ENCODE data around the gene MED16.

Gene MED16

GRCh38 chr19:934197-934840 is 41.3 kb upstream of the MED16 start:
- peaks cover 3% of the 10 kb centered on the region for H3K4me1 ChIP-seq (ENCODE audit: control insufficient read depth, insufficient read depth, low read length)
- H3K27me3 ChIP-seq (ENCODE audit: control insufficient read depth, insufficient read depth, low read length), result no peaks in the 10 kb centered on the region
- no peak overlapping the region for H3K4me3 ChIP-seq (ENCODE audit: low read depth, low read length)
- no peak overlapping the region for H3K9ac ChIP-seq (ENCODE audit: low read depth, low read length)
- H3K9me3 ChIP-seq (ENCODE audit: control insufficient read depth, insufficient read depth, low read length), result no peaks in the 10 kb centered on the region
- peaks cover 32% of the 10 kb centered on the region for H3K36me3 ChIP-seq (ENCODE audit: control insufficient read depth, insufficient read depth, low read length)

DNA sequence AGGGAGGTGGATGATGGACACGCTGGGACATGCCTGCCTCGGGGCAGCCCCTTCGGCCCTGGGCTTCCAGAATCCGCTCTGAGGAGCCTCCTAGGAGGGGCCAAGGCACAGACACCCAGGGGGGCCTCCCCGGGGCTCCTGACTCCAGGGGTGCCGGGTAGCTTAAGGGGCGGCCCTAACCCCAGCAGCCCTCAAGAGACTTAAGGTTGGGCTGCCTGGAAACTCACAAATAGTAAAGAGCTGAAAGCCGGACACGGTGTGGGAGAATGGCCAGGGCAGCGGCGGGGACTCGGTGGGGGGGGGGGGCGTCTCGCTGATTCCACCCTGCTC is 40.5 kb upstream of the MED16 start:
- no peak overlapping the region for H3K4me3 ChIP-seq (ENCODE audit: low read depth, low read length)
- no peaks in the 10 kb centered on the region for H3K27me3 ChIP-seq (ENCODE audit: control insufficient read depth, insufficient read depth, low read length)
- no peaks in the 10 kb centered on the region for H3K9me3 ChIP-seq (ENCODE audit: control insufficient read depth, insufficient read depth, low read length)
- H3K36me3 ChIP-seq (ENCODE audit: control insufficient read depth, insufficient read depth, low read length), result peaks cover 34% of the 10 kb centered on the region
- H3K9ac ChIP-seq (ENCODE audit: low read depth, low read length), result no peak overlapping the region
- H3K4me1 ChIP-seq (ENCODE audit: control insufficient read depth, insufficient read depth, low read length), result peaks cover 3% of the 10 kb centered on the region

GRCh38 chr19:932648-933552 is 39.9 kb upstream of the MED16 start:
- Histone ChIP-seq H3K36me3 (ENCODE audit: control insufficient read depth, insufficient read depth, low read length) (peaks cover 34% of the 10 kb centered on the region), H3K27me3 (ENCODE audit: control insufficient read depth, insufficient read depth, low read length) (no peaks in the 10 kb centered on the region), H3K4me1 (ENCODE audit: control insufficient read depth, insufficient read depth, low read length) (peaks cover 3% of the 10 kb centered on the region), H3K9ac (ENCODE audit: low read depth, low read length) (peak overlapping the region; percentile 60), H3K9me3 (ENCODE audit: control insufficient read depth, insufficient read depth, low read length) (no peaks in the 10 kb centered on the region), H3K4me3 (ENCODE audit: low read depth, low read length) (no peak overlapping the region)

GRCh38 chr19:931860-932647 is 39.1 kb upstream of the MED16 start:
- H3K4me3 ChIP-seq (ENCODE audit: low read depth, low read length), result no peak overlapping the region
- no peaks in the 10 kb centered on the region for H3K9me3 ChIP-seq (ENCODE audit: control insufficient read depth, insufficient read depth, low read length)
- no peaks in the 10 kb centered on the region for H3K27me3 ChIP-seq (ENCODE audit: control insufficient read depth, insufficient read depth, low read length)
- H3K9ac ChIP-seq (ENCODE audit: low read depth, low read length), result no peak overlapping the region
- H3K36me3 ChIP-seq (ENCODE audit: control insufficient read depth, insufficient read depth, low read length), result peaks cover 31% of the 10 kb centered on the region
- peaks cover 3% of the 10 kb centered on the region for H3K4me1 ChIP-seq (ENCODE audit: control insufficient read depth, insufficient read depth, low read length)

DNA sequence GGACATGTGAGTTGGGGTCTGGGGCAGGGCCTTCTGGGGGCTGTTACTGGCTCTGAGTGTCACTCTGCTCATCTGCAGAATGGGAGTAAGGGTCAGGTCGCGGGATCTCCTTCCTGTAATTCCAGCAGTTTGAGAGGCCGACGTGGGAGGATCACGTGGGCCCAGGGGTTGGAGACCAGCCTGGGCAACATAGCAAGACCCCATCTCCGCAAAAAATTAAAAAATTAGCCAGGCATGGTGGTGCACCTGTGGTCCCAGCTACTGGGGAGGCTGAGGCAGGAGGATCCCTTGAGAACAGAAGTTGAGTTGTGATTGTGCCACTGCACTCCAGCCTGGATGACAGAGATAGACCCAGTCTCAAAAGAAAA is 36.9 kb upstream of the MED16 start:
- peaks cover 3% of the 10 kb centered on the region for H3K4me1 ChIP-seq (ENCODE audit: control insufficient read depth, insufficient read depth, low read length)
- no peak overlapping the region for H3K4me3 ChIP-seq (ENCODE audit: low read depth, low read length)
- H3K36me3 ChIP-seq (ENCODE audit: control insufficient read depth, insufficient read depth, low read length), result peaks cover 26% of the 10 kb centered on the region
- no peaks in the 10 kb centered on the region for H3K9me3 ChIP-seq (ENCODE audit: control insufficient read depth, insufficient read depth, low read length)
- no peaks in the 10 kb centered on the region for H3K27me3 ChIP-seq (ENCODE audit: control insufficient read depth, insufficient read depth, low read length)
- no peak overlapping the region for H3K9ac ChIP-seq (ENCODE audit: low read depth, low read length)

- Histone ChIP-seq H3K9me3 (ENCODE audit: control insufficient read depth, insufficient read depth, low read length) (no peaks in the 10 kb centered on the region), H3K4me1 (ENCODE audit: control insufficient read depth, insufficient read depth, low read length) (peaks cover 3% of the 10 kb centered on the region), H3K9ac (ENCODE audit: low read depth, low read length) (no peak overlapping the region), H3K4me3 (ENCODE audit: low read depth, low read length) (no peak overlapping the region), H3K27me3 (ENCODE audit: control insufficient read depth, insufficient read depth, low read length) (no peaks in the 10 kb centered on the region), H3K36me3 (ENCODE audit: control insufficient read depth, insufficient read depth, low read length) (peaks cover 25% of the 10 kb centered on the region)
Observed at GRCh38 chr19:929203-929890, 36.4 kb upstream of the MED16 start.

- no peaks in the 10 kb centered on the region for H3K9me3 ChIP-seq (ENCODE audit: control insufficient read depth, insufficient read depth, low read length)
- H3K4me3 ChIP-seq (ENCODE audit: low read depth, low read length), result no peak overlapping the region
- peaks cover 3% of the 10 kb centered on the region for H3K4me1 ChIP-seq (ENCODE audit: control insufficient read depth, insufficient read depth, low read length)
- peaks cover 25% of the 10 kb centered on the region for H3K36me3 ChIP-seq (ENCODE audit: control insufficient read depth, insufficient read depth, low read length)
- H3K27me3 ChIP-seq (ENCODE audit: control insufficient read depth, insufficient read depth, low read length), result no peaks in the 10 kb centered on the region
- no peak overlapping the region for H3K9ac ChIP-seq (ENCODE audit: low read depth, low read length)
Observed at GRCh38 chr19:928471-929202, 35.6 kb upstream of the MED16 start.

- H3K27me3 ChIP-seq (ENCODE audit: control insufficient read depth, insufficient read depth, low read length), result no peaks in the 10 kb centered on the region
- H3K4me3 ChIP-seq (ENCODE audit: low read depth, low read length), result peak overlapping the region; percentile 48
- H3K4me1 ChIP-seq (ENCODE audit: control insufficient read depth, insufficient read depth, low read length), result peaks cover 2% of the 10 kb centered on the region
- no peak overlapping the region for H3K9ac ChIP-seq (ENCODE audit: low read depth, low read length)
- H3K9me3 ChIP-seq (ENCODE audit: control insufficient read depth, insufficient read depth, low read length), result no peaks in the 10 kb centered on the region
- peaks cover 22% of the 10 kb centered on the region for H3K36me3 ChIP-seq (ENCODE audit: control insufficient read depth, insufficient read depth, low read length)
Observed at GRCh38 chr19:927780-928401, 34.9 kb upstream of the MED16 start.

DNA sequence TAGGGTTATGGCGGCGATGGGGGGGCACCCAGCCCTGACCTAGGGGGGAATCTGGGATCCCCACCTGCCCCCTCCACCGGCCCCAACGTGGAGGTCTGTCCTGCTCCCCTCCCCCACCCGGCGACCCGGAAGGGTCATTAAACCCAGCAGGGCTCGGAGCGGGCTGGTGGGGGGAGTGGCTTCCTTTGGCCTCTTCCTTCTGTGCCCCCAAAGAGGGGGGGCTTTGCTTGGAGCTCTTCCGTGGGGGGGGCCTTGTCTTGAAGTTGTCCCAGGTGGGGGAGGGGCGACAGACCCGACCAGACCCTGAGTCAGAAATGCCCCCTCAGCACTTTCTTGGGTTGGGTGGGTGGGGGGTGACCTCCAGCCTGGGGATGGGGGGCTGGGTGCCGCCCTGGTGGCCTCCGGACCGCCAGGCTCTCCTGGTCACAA is 34.4 kb upstream of the MED16 start:
- Histone ChIP-seq H3K9me3 (ENCODE audit: control insufficient read depth, insufficient read depth, low read length) (no peaks in the 10 kb centered on the region), H3K27me3 (ENCODE audit: control insufficient read depth, insufficient read depth, low read length) (no peaks in the 10 kb centered on the region), H3K4me1 (ENCODE audit: control insufficient read depth, insufficient read depth, low read length) (no peaks in the 10 kb centered on the region), H3K9ac (ENCODE audit: low read depth, low read length) (no peak overlapping the region), H3K4me3 (ENCODE audit: low read depth, low read length) (peak overlapping the region; percentile 48), H3K36me3 (ENCODE audit: control insufficient read depth, insufficient read depth, low read length) (peaks cover 17% of the 10 kb centered on the region)

DNA sequence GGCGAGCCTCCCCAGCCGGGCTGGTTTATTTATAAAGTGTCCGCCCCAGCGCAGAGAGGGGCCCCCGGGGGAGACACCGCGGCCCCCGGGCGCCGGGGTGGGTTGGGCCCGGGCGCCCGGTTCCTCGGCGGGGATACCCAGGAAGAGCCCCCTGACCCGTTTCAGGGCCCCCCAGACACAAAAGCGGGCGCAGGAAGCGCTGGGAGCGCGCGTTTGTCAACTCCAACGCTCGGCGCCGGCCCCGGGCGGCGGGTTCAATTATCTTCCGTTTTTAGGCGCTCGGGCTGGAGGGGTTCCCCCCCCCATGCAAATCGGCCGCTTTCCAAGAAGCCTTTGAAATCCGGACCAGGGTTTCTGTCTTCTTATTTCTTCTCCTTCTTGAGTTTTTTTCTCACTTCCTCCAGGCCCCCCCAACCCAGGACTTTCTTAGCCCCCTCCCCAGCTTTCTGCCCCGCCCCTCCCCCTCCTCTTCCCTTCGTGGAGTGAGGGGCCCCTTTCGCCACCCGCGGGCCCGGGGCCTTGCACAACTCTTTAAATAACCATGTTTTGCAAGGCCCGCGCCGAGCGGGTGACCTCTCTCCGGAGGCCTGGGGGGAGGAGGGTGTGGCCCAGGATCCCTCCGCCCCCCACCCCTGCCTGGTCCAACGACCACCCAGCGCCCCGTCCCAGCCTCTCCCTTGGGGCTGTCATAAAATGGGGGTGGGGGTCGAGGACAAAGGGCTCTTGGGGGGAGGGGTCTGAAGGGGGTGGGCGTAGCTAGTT is 33.8 kb upstream of the MED16 start:
- no peaks in the 10 kb centered on the region for H3K4me1 ChIP-seq (ENCODE audit: control insufficient read depth, insufficient read depth, low read length)
- peak overlapping the region; percentile 70 for H3K9ac ChIP-seq (ENCODE audit: low read depth, low read length)

More for the DNA sequence above, 33.8 kb upstream of the MED16 start:
- no peaks in the 10 kb centered on the region for H3K9me3 ChIP-seq (ENCODE audit: control insufficient read depth, insufficient read depth, low read length)
- H3K27me3 ChIP-seq (ENCODE audit: control insufficient read depth, insufficient read depth, low read length), result no peaks in the 10 kb centered on the region
- H3K36me3 ChIP-seq (ENCODE audit: control insufficient read depth, insufficient read depth, low read length), result peaks cover 14% of the 10 kb centered on the region
- peak overlapping the region; percentile 74 for H3K4me3 ChIP-seq (ENCODE audit: low read depth, low read length)
